Activated CD4-positive, alpha-beta T cell treated with anti-CD3 and anti-CD28 coated beads for 4 hours (primary cell): Measurements from ENCODE around the gene GREB1.

Source experiments
- DNase-seq, 2 donors: peaks; one replicate each; pipeline ENCODE4 v3.0.0-alpha.2; 2020

Gene GREB1

GRCh38 chr2:11560806-11561205 lies 27.0 kb downstream of the GREB1 start:
- DNase-seq: no peak

DNA sequence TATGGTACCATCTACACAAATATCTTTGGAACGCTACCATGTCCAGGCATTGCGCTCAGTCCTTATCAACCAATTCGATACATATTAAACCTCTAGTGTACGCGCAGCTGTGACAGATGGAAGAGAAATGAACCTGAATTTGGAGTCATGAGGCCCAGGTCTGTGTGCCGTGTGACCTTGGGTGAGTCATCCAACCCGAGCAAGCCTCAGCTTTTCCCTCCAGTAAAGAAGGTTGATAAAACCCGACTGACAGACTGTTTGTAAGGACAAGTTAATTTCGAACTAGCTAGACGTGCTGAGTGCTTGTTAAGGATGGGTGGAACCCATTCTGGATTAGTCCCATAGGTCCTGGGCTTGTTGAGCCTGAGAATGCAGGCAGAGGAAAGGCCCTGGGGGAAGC lies 28.2 kb downstream of the GREB1 start:
- DNase-seq: no peak

- no peak for DNase-seq
Observed at GRCh38 chr2:11562476-11562875, 28.6 kb downstream of the GREB1 start.

GRCh38 chr2:11563784-11564666 lies 30.2 kb downstream of the GREB1 start:
- no peak for DNase-seq

- DNase-seq: no peak
Observed at GRCh38 chr2:11564816-11565567, 31.1 kb downstream of the GREB1 start.

- DNase-seq: no peak
Observed at GRCh38 chr2:11566383-11566782, 32.5 kb downstream of the GREB1 start.

DNA sequence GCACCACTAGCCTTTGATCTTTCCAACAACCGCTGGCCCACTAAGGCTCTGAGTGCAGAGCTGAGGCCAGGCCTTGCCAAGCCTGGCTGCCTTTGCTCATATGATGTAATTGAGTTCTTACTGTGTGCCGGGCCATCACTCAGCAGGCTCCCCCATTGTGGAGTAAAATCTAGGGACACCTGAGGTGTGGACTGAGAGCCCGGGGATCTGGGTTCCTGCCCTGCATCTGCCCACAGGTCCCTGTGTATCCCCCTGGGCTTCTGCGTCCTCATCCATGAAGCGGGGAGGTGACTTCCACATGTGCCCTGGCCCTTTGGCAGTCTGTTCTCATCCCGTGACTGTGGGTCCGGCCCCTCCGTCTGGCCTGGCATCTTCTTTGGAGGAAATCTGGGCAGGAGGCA lies 33.8 kb downstream of the GREB1 start:
- no peak for DNase-seq

GRCh38 chr2:11568436-11568835 lies 34.6 kb downstream of the GREB1 start:
- DNase-seq: no peak

DNA sequence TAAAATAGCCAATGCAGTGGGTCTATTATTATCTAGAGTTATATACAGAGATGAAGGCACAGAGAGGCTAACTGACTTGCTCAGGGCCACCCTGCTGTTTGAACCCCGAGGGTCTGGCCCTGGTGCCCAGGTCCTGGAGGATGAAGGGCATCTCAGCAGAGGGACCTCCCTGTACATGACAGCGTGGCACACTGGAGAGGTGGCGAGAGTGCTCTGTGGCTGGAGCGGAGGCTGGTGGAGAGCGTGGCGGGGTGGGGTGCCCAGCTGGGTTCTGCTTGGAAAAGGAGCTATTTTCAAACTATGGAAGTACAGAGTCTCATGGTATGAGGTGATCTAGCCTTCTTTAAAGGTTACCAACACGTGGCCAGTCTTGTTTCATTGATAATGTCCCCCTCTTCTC lies 35.8 kb downstream of the GREB1 start:
- no peak for DNase-seq

- no peak for DNase-seq
Observed at GRCh38 chr2:11571170-11571569, 37.3 kb downstream of the GREB1 start.

DNA sequence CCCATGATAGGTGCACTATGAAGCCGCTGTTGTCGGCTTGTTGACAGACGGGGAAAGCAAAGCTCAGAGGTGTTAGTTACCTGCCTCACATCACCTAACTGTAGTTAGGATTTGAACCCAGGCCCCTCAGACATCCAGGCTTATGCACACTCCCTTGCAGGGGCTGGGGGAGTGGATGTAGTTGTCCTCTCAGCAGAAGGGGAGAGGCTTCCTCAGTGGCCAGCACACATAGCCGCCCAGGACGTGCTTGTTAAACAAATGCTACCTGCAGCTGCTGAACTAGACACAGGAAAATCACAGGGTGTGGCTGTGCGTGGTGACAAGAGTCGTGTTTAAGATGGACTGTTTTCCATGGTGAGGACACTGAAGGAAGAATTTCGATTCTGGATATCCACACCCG lies 39.2 kb downstream of the GREB1 start:
- no peak for DNase-seq

- no peak for DNase-seq
Observed at GRCh38 chr2:11573418-11574175, 39.8 kb downstream of the GREB1 start.

DNA sequence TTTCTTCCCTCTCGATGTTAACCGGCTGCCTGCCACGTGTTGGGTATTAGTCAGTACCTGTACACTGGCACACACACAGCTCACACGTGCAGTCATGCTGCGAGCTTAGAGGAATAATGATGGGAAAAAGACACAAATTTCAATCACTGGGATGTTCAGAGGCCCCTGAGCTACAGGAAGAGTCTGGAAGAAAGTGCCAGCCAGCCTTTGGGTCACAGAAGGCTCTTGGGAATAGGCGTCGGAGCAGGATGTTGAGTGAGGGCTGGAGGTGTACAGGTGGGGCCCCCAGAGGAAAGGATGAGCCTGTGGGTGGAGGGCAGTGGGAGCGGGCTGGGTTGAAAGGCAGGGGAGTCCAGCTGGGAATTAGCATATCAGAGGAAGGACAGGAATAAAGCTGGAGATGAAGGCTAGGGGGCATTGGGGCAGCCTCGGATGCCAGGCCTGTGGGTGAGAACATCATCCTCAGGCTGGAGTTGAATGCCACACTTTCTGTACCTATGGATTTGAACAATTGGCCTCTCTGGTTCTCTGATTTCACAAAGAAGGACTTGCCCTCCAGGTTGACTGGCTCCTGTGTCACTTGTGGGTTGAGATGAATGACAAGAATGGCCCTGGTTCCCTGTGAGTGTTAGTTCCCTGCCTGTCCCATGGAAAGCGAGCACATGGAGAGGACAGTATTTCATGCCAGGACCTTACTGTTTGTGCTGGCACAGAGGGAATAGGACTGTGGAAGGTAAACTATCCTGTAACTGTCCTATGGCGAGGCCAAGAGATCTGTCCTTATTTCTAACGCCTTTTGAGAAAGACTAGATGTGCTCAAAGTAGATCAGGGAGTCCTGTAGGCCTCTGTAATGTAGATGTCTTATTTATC lies 40.6 kb downstream of the GREB1 start:
- DNase-seq: no peak

GRCh38 chr2:11576398-11576797 lies 42.6 kb downstream of the GREB1 start:
- DNase-seq: no peak

GRCh38 chr2:11577101-11577883 lies 43.4 kb downstream of the GREB1 start:
- DNase-seq: no peak

DNA sequence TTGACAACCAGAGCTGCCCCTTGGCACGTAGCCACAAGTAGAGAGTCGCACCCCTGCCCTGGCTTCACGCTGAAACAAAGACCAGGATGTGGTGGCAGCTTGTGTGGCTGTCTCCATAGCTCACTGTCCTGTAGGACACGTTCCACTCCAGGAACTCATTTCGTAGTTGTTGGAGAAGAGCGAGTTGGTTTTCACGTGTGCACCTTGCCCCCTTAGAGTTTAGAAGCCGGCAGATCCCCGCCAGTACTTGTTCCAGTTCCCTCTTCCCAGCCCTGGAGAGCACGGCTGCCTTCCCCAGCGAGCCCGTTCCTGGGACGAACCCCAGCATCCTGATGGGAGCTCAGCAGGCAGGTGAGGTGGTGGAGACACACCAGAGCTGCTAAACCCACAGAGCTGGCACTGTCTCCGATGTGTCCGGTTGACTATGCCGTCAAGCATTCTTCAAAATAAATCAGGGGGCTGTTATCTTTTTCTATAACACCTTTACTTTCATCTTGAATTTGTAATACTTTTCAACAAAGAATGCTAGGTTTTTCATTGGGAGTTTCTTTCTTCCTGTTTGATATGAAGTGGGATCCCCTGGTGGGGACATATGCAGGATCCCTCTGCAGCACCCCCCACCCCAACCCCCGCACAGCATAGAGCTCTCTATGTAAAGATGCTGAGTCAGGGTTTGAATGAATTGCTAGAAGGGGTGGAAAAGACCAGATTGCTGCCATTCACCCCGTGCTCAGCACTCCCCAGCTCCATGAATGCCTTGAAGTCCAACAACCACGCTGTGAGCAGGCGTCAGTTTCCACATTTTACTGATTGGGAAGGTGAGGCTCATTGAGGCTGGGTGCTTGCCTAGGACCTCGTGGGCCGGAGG lies 44.5 kb downstream of the GREB1 start:
- no peak for DNase-seq

- DNase-seq: no peak
Observed at GRCh38 chr2:11578986-11579774, 45.3 kb downstream of the GREB1 start.

DNA sequence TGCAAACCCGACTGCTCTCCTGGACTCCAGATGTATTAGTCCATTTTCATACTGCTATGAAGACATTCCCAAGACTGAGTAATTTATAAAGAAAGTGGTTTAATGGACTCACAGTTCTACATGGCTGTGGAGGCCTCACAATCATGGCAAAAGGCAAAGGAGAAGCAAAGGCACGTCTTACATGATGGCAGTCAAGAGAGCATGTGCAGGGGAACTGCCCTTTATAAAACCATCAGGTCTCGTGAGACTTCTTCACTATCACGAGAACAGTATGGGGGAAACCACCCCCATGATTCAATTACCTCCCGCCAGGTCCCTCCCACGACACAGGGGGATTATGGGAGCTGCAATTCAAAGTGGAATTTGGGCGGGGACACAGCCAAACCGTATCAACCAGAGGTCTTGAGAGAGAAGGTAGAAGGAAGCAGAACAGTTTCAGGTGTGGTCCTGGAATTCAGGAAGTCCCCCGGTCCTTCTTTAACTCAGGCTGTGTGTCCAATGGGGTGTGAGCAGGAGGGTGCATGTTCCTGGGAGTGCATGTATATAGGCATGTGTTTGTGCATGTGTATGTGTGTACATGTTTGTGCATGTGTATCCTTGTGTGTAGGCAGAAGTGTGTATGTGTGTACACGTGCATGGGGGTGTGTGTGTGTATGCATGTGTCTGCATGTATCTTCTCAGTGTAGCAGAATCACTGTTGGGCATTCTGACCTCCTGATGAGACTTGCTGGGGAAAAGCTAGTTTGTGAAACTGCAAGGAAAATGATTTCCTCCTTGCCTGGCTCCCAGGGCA lies 46.2 kb downstream of the GREB1 start:
- DNase-seq: no peak

DNA sequence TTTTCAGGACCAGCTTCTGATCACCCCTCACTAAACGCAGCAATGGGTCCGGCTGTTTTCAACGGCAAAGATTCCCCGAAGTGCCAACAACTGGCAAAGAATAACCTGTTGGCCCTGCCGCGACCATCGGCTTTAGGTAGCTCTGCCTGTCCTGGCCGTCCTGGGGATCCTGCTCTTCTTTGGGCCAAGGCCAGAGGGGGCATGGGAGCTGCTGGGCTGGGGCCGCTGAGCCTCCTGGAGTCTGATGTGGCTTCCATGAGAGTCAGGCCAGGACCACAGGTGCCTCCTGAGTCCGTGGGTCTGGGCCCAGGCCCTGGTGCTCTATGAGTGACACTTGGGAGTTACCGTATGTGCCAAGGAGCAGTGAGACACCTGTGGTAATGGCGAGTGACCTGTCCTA lies 46.9 kb downstream of the GREB1 start:
- DNase-seq: no peak
